Raji (cell line): ENCODE results near the gene ERP27.

Source experiments
- POLR2A ChIP-seq: IDR thresholded peaks from 2 replicates; pipeline ENCODE4 v1.6.1; 2011; ENCODE audit warnings: low read depth, low read length, control low read depth; ENCODE audit not compliant: insufficient read depth

Gene ERP27

DNA sequence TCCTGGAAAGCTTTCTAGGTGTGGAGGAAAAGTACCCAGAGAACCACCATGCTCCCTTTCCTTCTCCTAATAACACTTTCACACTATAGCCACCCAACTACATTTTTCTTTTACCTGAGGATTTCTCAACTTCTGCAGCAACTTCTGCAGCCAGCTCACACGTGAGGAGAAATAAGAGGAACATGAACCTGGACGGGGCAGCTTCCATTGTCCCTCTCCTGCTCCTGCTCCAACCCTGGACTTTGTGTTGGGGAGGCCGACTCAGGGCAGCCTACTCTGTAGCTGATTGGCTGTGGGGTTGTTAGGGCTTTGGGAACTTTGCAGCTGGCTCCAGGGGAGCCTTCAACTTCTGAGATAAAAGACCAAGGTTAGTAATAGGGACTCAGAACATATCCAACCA lies at the start of gene ERP27:
TSS of gene ERP27 (minus strand) at position 237 of the 400 bp plus-strand sequence. CDS start at position 208, 29 bp downstream.
- no peak for TF ChIP-seq POLR2A

DNA sequence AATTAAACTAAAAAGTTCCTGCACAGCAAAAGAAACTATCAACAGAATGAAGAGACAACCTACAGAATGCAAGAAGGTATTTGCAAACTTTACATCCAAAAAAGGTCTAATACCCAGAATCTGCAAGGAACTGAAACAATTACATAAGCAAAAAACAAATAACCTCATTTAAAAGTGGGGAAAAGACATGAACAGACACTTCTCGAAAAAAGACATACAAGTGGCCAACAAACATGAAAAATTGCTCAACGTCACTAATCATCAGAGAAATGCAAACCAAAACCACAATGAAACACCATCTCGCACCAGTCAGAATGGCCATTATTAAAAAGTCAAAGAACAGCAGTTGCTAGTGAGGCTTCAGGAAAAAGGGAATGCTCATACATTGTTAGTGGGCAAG lies 49.7 kb upstream of the ERP27 start:
- no peak for TF ChIP-seq POLR2A

GRCh38 chr12:14986449-14986848 lies 48.1 kb upstream of the ERP27 start:
- no peak for TF ChIP-seq POLR2A

DNA sequence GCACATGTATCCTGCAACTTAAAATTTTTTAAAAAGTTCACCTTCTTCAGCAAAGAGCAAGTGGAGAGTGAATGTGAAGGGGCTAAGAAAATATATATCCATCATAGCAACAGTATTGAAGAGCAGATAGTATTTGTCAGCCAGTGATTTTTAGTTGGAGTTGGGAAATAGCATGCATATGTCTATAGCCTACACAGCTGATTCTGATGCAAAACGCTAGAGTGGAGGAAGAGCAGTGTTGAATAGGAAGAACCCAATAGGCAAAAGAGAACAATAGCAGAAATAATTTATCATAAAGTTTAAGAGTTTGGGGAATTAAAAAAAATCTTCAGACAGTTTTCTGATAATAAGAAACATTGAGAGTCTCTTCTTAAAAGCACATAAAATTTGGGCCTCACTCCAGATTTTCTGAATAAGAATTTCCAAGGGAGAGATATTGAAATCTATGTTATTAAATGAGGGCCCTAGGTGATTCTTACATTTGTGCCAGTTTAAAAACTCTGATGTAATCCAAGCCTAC lies 46.5 kb upstream of the ERP27 start:
- no peak for TF ChIP-seq POLR2A

- no peak for TF ChIP-seq POLR2A
Observed at GRCh38 chr12:14984036-14984435, 45.7 kb upstream of the ERP27 start.

DNA sequence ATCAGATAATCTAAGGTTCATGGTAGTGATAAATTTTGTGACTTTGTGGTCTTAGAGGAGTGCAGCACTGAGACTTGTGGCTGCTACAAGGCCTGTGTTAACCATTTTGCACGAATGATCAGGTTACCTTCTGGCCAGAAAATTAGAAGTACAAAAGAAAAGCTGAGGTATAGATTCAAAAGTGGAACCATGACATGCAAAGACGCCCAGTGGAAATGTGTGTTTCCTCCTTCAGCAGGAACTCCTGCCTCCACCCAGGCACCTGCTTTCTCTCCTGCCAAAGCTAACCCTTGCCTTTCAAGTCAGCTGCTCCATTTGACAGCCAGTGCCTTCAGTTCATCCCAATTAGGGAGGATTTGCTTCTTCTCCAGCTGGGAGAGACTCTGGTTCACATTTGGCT lies 44.7 kb upstream of the ERP27 start:
- no peak for TF ChIP-seq POLR2A

- no peak for TF ChIP-seq POLR2A
Observed at GRCh38 chr12:14982562-14982961, 44.2 kb upstream of the ERP27 start.

GRCh38 chr12:14981049-14981448 lies 42.7 kb upstream of the ERP27 start:
- TF ChIP-seq POLR2A = no peak

DNA sequence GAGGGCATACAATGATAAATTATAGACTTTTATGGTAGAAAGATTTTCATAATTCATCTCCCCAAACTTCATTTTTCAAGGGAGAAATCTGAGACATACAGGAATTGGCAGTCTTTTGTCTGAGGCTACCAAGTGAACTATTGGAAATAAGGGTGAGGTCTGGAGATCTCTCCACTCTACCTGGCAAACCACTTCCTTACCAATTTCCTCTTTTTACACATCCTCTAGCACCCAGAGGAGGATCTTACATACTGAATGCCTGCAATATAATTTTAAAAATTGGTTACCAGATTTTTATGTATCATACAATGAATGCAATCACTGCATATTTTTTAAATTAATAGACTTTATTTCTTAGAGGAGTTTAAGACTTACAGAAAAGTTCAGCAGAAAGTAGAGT lies 41.1 kb upstream of the ERP27 start:
- no peak for TF ChIP-seq POLR2A

GRCh38 chr12:14976658-14977057 lies 38.3 kb upstream of the ERP27 start:
- no peak for TF ChIP-seq POLR2A

- no peak for TF ChIP-seq POLR2A
Observed at GRCh38 chr12:14975457-14975856, 37.1 kb upstream of the ERP27 start.

- no peak for TF ChIP-seq POLR2A
Observed at GRCh38 chr12:14974633-14975032, 36.3 kb upstream of the ERP27 start.

- TF ChIP-seq POLR2A = no peak
Observed at GRCh38 chr12:14972816-14973215, 34.5 kb upstream of the ERP27 start, which contains the start of gene PDE6H. Gene PDE6H, plus strand, starts transcription at chr12:14973042. Its CDS starts 4,971 bp downstream, at chr12:14978013.

DNA sequence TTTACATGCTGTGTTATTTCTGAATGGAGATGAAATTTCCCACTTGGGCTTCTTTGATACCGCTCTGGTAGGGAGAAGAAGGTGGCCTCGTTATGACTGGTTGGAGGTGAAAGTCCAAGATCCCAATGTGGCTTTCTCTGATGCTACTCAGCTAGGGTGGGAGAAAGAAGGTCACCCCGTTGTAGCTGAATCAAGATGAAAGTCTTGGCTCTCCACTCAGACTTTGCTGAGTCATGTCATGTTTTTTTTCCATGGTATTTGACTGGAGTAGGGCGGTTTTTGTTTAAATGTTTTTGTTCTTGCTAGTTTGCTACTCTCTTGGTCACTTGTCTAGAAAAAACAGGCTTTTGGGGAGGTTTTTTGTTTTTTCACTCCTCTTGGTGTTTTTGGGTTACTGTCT lies 32.1 kb upstream of the ERP27 start:
- TF ChIP-seq POLR2A = no peak

DNA sequence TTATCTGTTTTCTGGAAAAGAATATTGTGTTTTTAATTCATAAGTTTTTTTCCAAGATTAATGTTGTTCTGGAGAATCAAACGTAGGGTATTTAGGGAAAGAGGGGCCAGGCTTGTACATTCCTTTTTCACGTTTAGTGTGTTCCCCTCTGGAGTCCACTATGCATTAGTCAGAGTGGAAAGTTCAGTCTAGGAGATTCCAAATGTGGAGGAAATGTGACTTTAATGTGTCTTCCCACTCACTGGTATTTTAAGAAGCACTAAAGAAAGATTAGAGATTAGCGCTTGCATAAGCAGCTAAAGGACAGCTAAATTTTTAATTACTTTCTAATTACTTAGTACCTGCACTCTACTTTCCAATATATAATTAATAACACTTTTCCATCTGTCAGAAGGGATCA lies 30.1 kb upstream of the ERP27 start:
- no peak for TF ChIP-seq POLR2A

DNA sequence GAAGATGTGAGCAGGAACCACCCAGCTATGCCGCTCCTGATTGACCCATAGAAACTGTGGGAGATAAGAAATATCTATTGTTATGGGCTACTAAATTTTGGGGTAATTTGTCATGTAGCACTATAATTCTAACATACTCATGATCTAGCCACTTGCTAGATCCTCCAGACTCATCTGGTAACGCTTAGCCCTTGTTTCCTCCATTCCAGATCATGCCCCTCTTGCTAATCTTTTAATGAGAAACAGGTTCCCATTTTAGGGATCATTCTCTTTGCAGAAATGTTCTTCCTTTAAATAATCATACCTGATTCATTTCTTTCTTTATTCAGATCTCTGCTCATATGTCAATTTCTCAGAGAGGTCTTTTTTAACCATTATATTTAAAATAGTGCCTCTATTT lies 26.9 kb upstream of the ERP27 start:
- no peak for TF ChIP-seq POLR2A

- TF ChIP-seq POLR2A = no peak
Observed at GRCh38 chr12:14964406-14964805, 26.1 kb upstream of the ERP27 start.
